Vagina (tissue), 2 donors: ENCODE results near the gene COPA. TPM values are rescaled to one million over a fixed set of nuclear protein-coding genes. Genes with fewer than 3 reads are reported as not detected.

Experiments
- DNase-seq, 2 donors: peaks; one replicate each; pipeline ENCODE4 v3.0.0-alpha.2; 2017; ENCODE audit errors: extremely low spot score in 2 of 2
- H3K27ac ChIP-seq: fragments of 200-600 bp; sonication (generic); one replicate; pipeline ENCODE4 v1.5.1; 2019
- H3K27me3 ChIP-seq: fragments of 200-600 bp; sonication (generic); one replicate; pipeline ENCODE4 v1.5.1; 2019
- H3K36me3 ChIP-seq, 2 donors: fragments of 200-600 bp; sonication (generic); one replicate each; pipeline ENCODE4 v1.5.1; 2017 to 2019
- H3K4me1 ChIP-seq: fragments of 200-600 bp; sonication (generic); one replicate; pipeline ENCODE4 v1.5.1; 2019
- H3K4me3 ChIP-seq, 2 donors: fragments of 200-600 bp; sonication (generic); 1 replicate in 1 of 2; 2 replicates in 1 of 2; pipeline ENCODE4 v1.5.1; 2016 to 2019
- H3K9me3 ChIP-seq: fragments of 200-600 bp; sonication (generic); one replicate; pipeline ENCODE4 v1.5.1; 2019
- POLR2A ChIP-seq, 2 donors: fragments of 450-650 bp; IDR thresholded peaks; one replicate each; pipeline ENCODE4 v1.6.1; 2017; ENCODE audit warnings: antibody characterized with exemption in 2 of 2, mild to moderate bottlenecking in 2 of 2, moderate library complexity in 2 of 2
- POLR2AphosphoS5 ChIP-seq, 2 donors: sonication (generic); formaldehyde crosslinking; IDR thresholded peaks; one replicate each; pipeline ENCODE4 v1.9.0; 2017; ENCODE audit warnings: antibody characterized with exemption in 2 of 2, mild to moderate bottlenecking in 2 of 2, low read depth in 1 of 2; ENCODE audit not compliant: insufficient read depth in 1 of 2
- intact Hi-C: fragments of 100-400 bp; cut with DNase I; formaldehyde crosslinking; loops from one replicate; pipeline ENCODE4 v1.15.1; 2023
- total RNA-seq: library from RNA; depleted of rRNA; stranded (reverse); fragments of >200 nt; gene quantifications from one replicate; pipeline ENCODE4 v1.2.3, GENCODE V29; 2016
- TF ChIP-seq, protein P1 (sequence below), 3 experiments: fragments of 450-650 bp in 2 of 3; fragments of 200-600 bp in 1 of 3; sonication (generic) in 1 of 3; IDR thresholded peaks; one replicate each; pipeline ENCODE4 v1.5.1; 2017 to 2019; ENCODE audit warnings: antibody characterized with exemption in 3 of 3, mild to moderate bottlenecking in 2 of 3, moderate library complexity in 2 of 3

The COPA gene
- total RNA-seq, 1 donor from 2014 or later, result 106 TPM

DNA sequence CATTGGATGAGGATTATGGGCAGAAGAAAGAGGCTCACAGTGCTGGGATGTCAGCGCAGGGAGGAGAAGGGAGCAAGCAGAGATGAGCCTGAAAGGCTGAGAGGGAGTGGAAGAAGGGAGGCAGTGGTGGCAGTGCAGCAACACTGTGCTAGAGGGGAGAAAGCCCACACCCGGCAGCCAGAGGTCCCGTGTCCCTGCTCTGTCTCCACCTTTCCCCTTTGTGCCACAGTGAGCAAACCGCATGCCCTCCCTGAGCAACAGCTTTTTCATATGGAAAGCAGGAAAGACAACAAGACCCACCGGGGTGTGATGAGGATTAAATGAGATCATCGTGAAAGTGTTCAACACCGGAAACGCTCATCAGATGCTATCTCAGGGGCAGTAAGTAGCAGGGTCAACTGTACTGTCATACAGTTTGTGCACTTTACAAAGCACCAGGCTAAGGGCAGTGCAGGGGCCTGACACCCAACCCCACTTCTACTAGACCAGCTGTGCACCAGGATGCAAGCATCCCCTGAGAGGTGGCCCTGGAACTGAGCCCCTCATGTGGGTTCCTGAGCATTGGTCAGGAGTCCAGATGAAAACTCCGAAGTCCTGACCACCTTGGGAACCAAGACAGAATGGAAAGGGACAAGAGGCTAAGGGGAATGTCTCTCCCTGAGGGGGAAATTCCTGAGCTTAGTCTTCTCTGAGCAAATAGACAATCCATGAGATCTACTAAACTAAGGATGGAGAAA is 32.9 kb upstream of the COPA start:
- H3K4me1 ChIP-seq, result peaks cover 11% of the 10 kb centered on the region
- no peaks in the 10 kb centered on the region for H3K27me3 ChIP-seq
- intact Hi-C loops, result no loop called here
- no peaks in the 10 kb centered on the region for H3K36me3 ChIP-seq
- TF ChIP-seq, protein P1, sequence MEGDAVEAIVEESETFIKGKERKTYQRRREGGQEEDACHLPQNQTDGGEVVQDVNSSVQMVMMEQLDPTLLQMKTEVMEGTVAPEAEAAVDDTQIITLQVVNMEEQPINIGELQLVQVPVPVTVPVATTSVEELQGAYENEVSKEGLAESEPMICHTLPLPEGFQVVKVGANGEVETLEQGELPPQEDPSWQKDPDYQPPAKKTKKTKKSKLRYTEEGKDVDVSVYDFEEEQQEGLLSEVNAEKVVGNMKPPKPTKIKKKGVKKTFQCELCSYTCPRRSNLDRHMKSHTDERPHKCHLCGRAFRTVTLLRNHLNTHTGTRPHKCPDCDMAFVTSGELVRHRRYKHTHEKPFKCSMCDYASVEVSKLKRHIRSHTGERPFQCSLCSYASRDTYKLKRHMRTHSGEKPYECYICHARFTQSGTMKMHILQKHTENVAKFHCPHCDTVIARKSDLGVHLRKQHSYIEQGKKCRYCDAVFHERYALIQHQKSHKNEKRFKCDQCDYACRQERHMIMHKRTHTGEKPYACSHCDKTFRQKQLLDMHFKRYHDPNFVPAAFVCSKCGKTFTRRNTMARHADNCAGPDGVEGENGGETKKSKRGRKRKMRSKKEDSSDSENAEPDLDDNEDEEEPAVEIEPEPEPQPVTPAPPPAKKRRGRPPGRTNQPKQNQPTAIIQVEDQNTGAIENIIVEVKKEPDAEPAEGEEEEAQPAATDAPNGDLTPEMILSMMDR (IDR thresholded peaks at IDR 0.05), result no peak
- no peak for TF ChIP-seq POLR2A (IDR thresholded peaks at IDR 0.05)
- no peak for TF ChIP-seq POLR2AphosphoS5 (IDR thresholded peaks at IDR 0.05; ENCODE audit: insufficient read depth in 1 of 2, low read depth in 1 of 2)
- no peak overlapping the region for H3K27ac ChIP-seq
- peak; percentile 34 to 69 for DNase-seq
- no peaks in the 10 kb centered on the region for H3K9me3 ChIP-seq
- no peak overlapping the region for H3K4me3 ChIP-seq

DNA sequence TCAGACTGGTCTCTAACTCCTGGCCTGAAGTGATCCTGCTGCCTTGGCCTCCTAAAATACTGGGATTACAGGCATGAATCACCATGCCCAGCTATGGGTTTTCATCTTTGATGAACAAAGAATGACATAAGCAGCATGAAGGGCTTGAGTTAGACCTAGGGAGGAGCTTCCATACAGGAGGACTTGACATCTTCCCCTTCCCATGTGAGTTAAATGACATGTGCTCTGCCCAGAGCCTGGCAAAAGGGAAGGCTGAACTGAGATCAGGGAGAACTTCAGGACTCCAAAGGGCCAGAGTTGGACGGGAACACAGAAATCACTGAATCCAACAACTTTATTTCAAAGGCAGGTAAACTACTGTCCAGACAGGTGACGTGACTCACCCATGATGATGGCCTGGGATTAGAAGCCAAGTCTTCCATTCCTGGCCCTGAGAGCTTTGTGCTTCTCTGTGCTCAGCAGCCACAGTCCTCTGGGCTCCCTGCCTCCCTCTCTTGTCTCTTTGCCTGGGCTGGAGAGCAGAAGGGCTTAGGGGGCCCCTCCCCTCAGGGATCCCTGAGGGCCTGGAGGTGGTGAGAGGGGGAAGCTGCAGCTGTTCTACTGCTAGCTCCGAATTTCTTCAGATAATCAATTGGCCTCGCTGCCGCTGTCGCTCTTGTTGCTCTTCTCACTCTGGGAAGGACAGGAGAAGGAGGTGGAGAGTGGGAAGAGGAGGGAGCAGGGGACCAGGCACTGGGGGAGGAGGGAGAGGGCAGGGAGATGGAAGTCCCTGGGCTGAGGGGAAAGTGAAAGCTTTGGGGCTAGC is 31.5 kb upstream of the COPA start:
- H3K4me3 ChIP-seq, result no peak overlapping the region
- peak; percentile 56 to 84 for DNase-seq
- no peak overlapping the region for H3K27ac ChIP-seq
- peaks cover 11% of the 10 kb centered on the region for H3K4me1 ChIP-seq
- no peaks in the 10 kb centered on the region for H3K36me3 ChIP-seq
- TF ChIP-seq, protein P1 (IDR thresholded peaks at IDR 0.05), result no peak
- no peak for TF ChIP-seq POLR2A (IDR thresholded peaks at IDR 0.05)
- no peak for TF ChIP-seq POLR2AphosphoS5 (IDR thresholded peaks at IDR 0.05; ENCODE audit: insufficient read depth in 1 of 2, low read depth in 1 of 2)
- no peaks in the 10 kb centered on the region for H3K27me3 ChIP-seq
- intact Hi-C loops, result no loop called here
- H3K9me3 ChIP-seq, result no peaks in the 10 kb centered on the region

DNA sequence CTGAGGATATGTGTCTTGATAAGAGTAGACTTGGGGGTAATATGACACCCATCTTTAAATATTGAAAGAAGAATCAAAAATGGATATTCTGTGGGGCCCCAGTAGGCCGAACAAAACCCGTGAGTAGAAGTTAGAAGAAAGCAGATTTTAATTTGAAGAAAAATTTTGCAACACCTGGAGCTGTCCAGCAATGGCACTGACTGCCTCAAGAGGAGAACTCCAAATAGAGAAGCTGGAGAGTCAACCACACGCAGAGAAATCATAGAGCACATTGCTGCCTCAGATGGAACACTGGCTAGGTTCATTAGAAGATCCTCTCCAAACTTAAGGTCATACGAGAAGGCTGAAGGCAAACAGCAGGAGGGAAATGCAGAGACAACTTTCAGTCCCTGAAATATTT is 30.6 kb upstream of the COPA start:
- no peak for DNase-seq
- intact Hi-C loops, result no loop called here
- H3K4me3 ChIP-seq, result no peak overlapping the region
- no peaks in the 10 kb centered on the region for H3K9me3 ChIP-seq
- TF ChIP-seq, protein P1 (IDR thresholded peaks at IDR 0.05), result no peak
- TF ChIP-seq POLR2A (IDR thresholded peaks at IDR 0.05), result no peak
- no peak for TF ChIP-seq POLR2AphosphoS5 (IDR thresholded peaks at IDR 0.05; ENCODE audit: insufficient read depth in 1 of 2, low read depth in 1 of 2)
- H3K27me3 ChIP-seq, result no peaks in the 10 kb centered on the region
- H3K4me1 ChIP-seq, result peaks cover 11% of the 10 kb centered on the region
- no peak overlapping the region for H3K27ac ChIP-seq
- H3K36me3 ChIP-seq, result no peaks in the 10 kb centered on the region

DNA sequence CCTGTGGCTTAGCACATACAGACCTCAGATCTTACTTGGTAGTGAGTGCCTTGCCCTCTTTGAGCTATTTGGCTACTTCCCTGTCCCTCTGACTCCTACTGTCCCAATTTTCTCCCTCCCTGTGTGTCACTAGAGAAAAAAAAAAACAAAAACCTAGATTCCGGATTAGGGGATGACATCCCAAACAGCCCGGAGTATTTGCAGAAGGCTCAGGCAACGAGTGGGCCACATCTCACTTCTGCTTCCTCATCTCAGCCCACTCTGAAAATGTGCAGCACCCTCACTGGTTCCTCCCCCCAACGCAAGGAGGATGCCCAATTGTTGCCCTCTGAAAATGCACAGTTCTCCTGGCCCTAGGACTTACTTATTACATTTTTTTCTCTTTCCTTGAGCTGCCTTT is 28.7 kb upstream of the COPA start:
- TF ChIP-seq POLR2AphosphoS5 (IDR thresholded peaks at IDR 0.05; ENCODE audit: insufficient read depth in 1 of 2, low read depth in 1 of 2) (no peak), POLR2A (IDR thresholded peaks at IDR 0.05) (no peak)
- TF ChIP-seq, protein P1 (IDR thresholded peaks at IDR 0.05), result no peak
- peaks cover 11% of the 10 kb centered on the region for H3K4me1 ChIP-seq
- no peak overlapping the region for H3K4me3 ChIP-seq
- H3K27ac ChIP-seq, result no peak overlapping the region
- intact Hi-C loops, result no loop called here
- H3K27me3 ChIP-seq, result no peaks in the 10 kb centered on the region
- DNase-seq, result peak in 1 of 2 donors; percentile 27
- H3K36me3 ChIP-seq, result no peaks in the 10 kb centered on the region
- H3K9me3 ChIP-seq, result no peaks in the 10 kb centered on the region

DNA sequence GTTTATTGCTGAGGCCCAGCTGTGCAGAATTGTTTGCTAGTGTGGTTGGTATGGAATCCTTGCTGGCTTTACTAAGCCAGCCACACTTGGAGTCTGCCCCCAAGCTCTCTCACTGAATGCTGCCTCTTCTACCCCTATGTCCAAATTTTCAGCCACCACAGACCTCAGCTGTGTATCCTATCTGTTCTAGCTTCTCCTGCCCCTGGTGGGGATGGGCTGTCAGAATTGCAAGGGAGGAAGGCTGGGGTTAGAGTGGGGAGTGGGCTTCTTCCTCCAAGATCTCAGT is 28.2 kb upstream of the COPA start:
- Histone ChIP-seq H3K27ac (no peak overlapping the region), H3K4me1 (peaks cover 8% of the 10 kb centered on the region), H3K27me3 (no peaks in the 10 kb centered on the region), H3K9me3 (no peaks in the 10 kb centered on the region), H3K36me3 (no peaks in the 10 kb centered on the region), H3K4me3 (no peak overlapping the region)
- peak in 1 of 2 donors; percentile 49 for DNase-seq
- intact Hi-C loops, result no loop called here
- TF ChIP-seq POLR2A (IDR thresholded peaks at IDR 0.05) (no peak), POLR2AphosphoS5 (IDR thresholded peaks at IDR 0.05; ENCODE audit: insufficient read depth in 1 of 2, low read depth in 1 of 2) (no peak)
- TF ChIP-seq, protein P1 (IDR thresholded peaks at IDR 0.05), result no peak
